Heart right ventricle (tissue), 16 donors: ENCODE results near the gene CCL18. TPM values are rescaled to one million over a fixed set of nuclear protein-coding genes. Genes with fewer than 3 reads are reported as not detected.
A peak's percentile ranks its signal among the peaks of the same experiment; 100 is the strongest.

Source experiments
- ATAC-seq, 8 donors: fragments of 200-7000 bp; cut with Tn5 transposase; one replicate each; pipeline ENCODE4 v1.9.1; 2020; ENCODE audit warnings: mild to moderate bottlenecking in 8 of 8, moderate library complexity in 8 of 8, moderate number of reproducible peaks in 1 of 8
- DNase-seq, 2 donors: peaks; one replicate each; pipeline ENCODE4 v3.0.0-alpha.2; 2020
- H3K27ac ChIP-seq, 10 donors: fragments of 200-600 bp; sonication (generic) in 2 of 10; one replicate each; pipeline versions ENCODE4 v1.5.0 to v1.8.0; 2020 to 2022; ENCODE audit warnings: mild to moderate bottlenecking in 3 of 10
- H3K27me3 ChIP-seq, 7 donors: fragments of 200-600 bp; one replicate each; pipeline ENCODE4 v1.8.0; 2021 to 2022; ENCODE audit warnings: mild to moderate bottlenecking in 2 of 7
- H3K36me3 ChIP-seq, 9 donors: fragments of 200-600 bp; sonication (generic) in 1 of 9; one replicate each; pipeline versions ENCODE4 v1.5.0 to v1.8.0; 2020 to 2022; ENCODE audit warnings: mild to moderate bottlenecking in 2 of 9
- H3K4me1 ChIP-seq, 9 donors: fragments of 200-600 bp; sonication (generic) in 1 of 9; one replicate each; pipeline versions ENCODE4 v1.5.0 to v1.8.0; 2020 to 2022; ENCODE audit warnings: mild to moderate bottlenecking in 4 of 9
- H3K4me3 ChIP-seq, 10 donors: fragments of 200-600 bp; sonication (generic) in 2 of 10; one replicate each; pipeline versions ENCODE4 v1.5.0 to v1.8.0; 2020 to 2022; ENCODE audit warnings: mild to moderate bottlenecking in 7 of 10, moderate library complexity in 2 of 10
- H3K9me3 ChIP-seq, 11 donors: fragments of 200-600 bp in 10 of 11; sonication (generic) in 2 of 11; one replicate each; pipeline versions ENCODE4 v1.5.0 to v1.8.0; 2013 to 2022; ENCODE audit warnings: mild to moderate bottlenecking in 2 of 11, control low read depth in 1 of 11, moderate library complexity in 1 of 11
- WGBS, 2 donors: extraction: QIAGEN DNeasy Blood & Tissue Kit; methylation state at CpG; one replicate each; pipeline ENCODE4 v1.1.7; 2013; ENCODE audit warnings: inconsistent platforms in 1 of 2; 5-methylcytosine and 5-hydroxymethylcytosine counted together
- intact Hi-C, 10 donors: fragments of 100-400 bp; cut with DNase I; formaldehyde crosslinking; loops; one replicate each; pipeline versions ENCODE4 v1.11.1 to v1.14.2; 2022
- polyA plus RNA-seq, 2 donors: library from polyadenylated mRNA; stranded (reverse); fragments of 200-250 nt; gene quantifications; one replicate each; pipeline ENCODE4 v1.2.3, GENCODE V29; 2013
- total RNA-seq, 10 donors: library from RNA; stranded (reverse); fragmentation: NEBNext Ultra II Directional in 3 of 10; extraction: Animal tissue kit (Norgen Biotek cat#: 25700) in 3 of 10; gene quantifications; one replicate each; pipeline versions ENCODE4 v1.2.1 to v1.2.4, GENCODE V29; 2021 to 2023
- TF ChIP-seq, protein P1 (sequence below), 9 donors: fragments of 200-600 bp; sonication (generic) in 2 of 9; IDR thresholded peaks; one replicate each; pipeline versions ENCODE4 v1.5.0 to v1.8.0; 2021 to 2022; ENCODE audit warnings: antibody characterized with exemption in 9 of 9, mild to moderate bottlenecking in 5 of 9, moderate library complexity in 1 of 9
- donor health status: Arrhythmogenic right ventricular cardiomyopathy.
- donor health status: ischemic (EF 13 %, LVEDD 7.1; RV severe dilation, severe dysfunction).
- donor health status: healthy with polysubstance abuse.
- donor health status: DM: no; HTN: yes; CAD: no.
- donor health status: DM: no; HTN: no; CAD: no.
- donor health status: ischemic (EF 25% LVEDD 6.9; RV normal size, moderate dysfunction).
- donor health status: ischemic (EF 25% LVEDD 5.7; RV mildly dilated, moderate dysfunction).
- donor health status: healthy.
- donor health status: DM: yes; HTN: yes; CAD: no.
- donor health status: Ischemic cardiomyopathy.
- donor health status: ischemic (EF 35%, LVEDD 5.7; RV mildly dilated, moderate dysfunction).
- donor health status: nonischemic (EF 11% LVEDD 7.7; RV severe dilation, severe dysfunction).
- donor health status: DM: yes; HTN: yes; CAD: no.
- donor health status: PGD.
- donor health status: ischemic (EF 29% LVEDD 5.4; RV normal size, mild dysfunction).
- donor health status: nonischemic (EF 23%, LVEDD 6.1; RV moderate dilation, normal function).

The CCL18 gene
- total and polyA plus RNA-seq, 12 donors: 0.83 to 21.0 (median 1.7) TPM; not detected in 1

GRCh38 chr17:36017799-36018198, 46.3 kb upstream of the CCL18 start, which contains the start of gene CCL23:
CCL23 (minus strand) TSS chr17:36017972; CDS start chr17:36017897, 75 bp downstream.
- ATAC-seq (peak in 2 of 8 donors; percentile 46 to 47), DNase-seq (no peak)
- Histone ChIP-seq H3K27ac (peak within 1 kb of the TSS in 1 of 10 donors; percentile 72), H3K36me3 (no peaks in the 10 kb centered on the region), H3K4me1 (peaks cover 0 to 15% (median 0%) of the 10 kb centered on the region in 9 donors), H3K9me3 (peaks cover 0 to 4% (median 0%) of the 10 kb centered on the region in 11 donors), H3K27me3 (peaks cover 0 to 3% (median 0%) of the 10 kb centered on the region in 7 donors), H3K4me3 (peak within 1 kb of the TSS in 1 of 10 donors; percentile 12)
- intact Hi-C loops: no loop called here
- TF ChIP-seq, protein P1, sequence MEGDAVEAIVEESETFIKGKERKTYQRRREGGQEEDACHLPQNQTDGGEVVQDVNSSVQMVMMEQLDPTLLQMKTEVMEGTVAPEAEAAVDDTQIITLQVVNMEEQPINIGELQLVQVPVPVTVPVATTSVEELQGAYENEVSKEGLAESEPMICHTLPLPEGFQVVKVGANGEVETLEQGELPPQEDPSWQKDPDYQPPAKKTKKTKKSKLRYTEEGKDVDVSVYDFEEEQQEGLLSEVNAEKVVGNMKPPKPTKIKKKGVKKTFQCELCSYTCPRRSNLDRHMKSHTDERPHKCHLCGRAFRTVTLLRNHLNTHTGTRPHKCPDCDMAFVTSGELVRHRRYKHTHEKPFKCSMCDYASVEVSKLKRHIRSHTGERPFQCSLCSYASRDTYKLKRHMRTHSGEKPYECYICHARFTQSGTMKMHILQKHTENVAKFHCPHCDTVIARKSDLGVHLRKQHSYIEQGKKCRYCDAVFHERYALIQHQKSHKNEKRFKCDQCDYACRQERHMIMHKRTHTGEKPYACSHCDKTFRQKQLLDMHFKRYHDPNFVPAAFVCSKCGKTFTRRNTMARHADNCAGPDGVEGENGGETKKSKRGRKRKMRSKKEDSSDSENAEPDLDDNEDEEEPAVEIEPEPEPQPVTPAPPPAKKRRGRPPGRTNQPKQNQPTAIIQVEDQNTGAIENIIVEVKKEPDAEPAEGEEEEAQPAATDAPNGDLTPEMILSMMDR (IDR thresholded peaks at IDR 0.05): no peak
- WGBS, 2 donors: 39 to 42% methylated on average over 6 of the region's 6 CpGs

DNA sequence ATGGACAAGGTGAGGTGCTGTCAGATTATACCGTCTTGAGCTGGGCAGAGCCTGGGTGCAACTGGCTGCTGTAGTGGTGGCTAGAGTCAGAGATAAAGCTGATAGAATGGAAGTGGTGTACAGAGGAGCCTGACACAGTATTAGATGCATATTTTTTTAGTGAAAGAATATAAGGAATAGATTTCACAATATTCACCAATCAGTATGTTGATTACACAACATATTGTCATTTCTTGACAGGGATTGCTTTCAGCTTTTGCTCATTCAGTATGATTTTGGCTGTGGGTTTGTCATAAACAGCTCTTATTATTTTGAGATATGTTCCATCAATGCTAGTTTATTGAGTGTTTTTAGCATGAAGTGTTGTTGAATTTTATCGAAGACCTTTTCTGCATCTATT, 44.6 kb upstream of the CCL18 start:
- Histone ChIP-seq H3K27ac (no peak overlapping the region), H3K4me1 (peaks cover 0 to 15% (median 0%) of the 10 kb centered on the region in 9 donors), H3K9me3 (peaks cover 0 to 9% (median 0%) of the 10 kb centered on the region in 11 donors), H3K27me3 (peaks cover 0 to 9% (median 0%) of the 10 kb centered on the region in 7 donors), H3K4me3 (no peak overlapping the region), H3K36me3 (no peaks in the 10 kb centered on the region)
- intact Hi-C loops: no loop called here
- TF ChIP-seq, protein P1 (IDR thresholded peaks at IDR 0.05): no peak
- DNase-seq (no peak), ATAC-seq (no peak)
- WGBS, 2 donors: 81 to 89% methylated on average over 2 of the region's 2 CpGs

DNA sequence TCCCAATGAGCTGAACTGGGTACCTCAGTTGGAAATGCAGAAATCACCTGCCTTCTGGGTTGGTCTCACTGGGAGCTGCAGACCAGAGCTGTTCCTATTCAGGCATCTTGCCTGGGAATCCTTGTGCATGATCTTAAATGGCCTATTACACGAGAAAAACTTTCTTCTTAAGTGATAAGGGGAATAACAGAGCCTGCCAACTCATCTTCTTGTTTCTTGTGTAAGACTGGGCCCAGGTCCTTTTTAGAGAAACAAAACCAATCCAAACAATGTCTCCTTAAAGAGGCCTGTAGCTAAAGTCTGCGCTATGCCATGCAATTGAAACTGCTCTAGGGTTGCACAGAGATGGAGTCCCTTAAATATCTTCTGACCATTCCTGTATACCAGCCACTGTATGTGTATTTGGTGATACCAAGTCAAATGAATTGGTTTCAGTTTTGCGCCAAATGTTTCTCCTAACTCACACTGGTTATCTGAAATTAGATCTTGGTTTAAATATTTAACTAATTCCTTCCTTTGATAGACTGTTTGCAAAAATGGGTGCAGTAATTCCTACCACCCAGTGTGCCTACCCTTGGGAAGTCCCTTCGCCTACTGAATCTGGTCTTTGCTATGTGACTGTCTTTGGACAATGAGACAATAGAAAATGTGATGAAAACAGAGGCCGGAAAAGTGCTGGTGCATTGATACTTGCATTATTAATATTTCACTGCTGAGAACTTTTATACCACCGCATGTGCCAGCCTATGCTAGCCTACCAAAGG, 39.8 kb upstream of the CCL18 start:
- peaks cover 0 to 9% (median 0%) of the 10 kb centered on the region in 11 donors for H3K9me3 ChIP-seq
- no peak overlapping the region for H3K27ac ChIP-seq
- 85 to 86% methylated on average over 6 of the region's 6 CpGs for WGBS, 2 donors
- intact Hi-C loops: no loop called here
- no peak for ATAC-seq
- H3K27me3 ChIP-seq: peaks cover 0 to 15% (median 3%) of the 10 kb centered on the region in 7 donors
- H3K4me3 ChIP-seq: no peak overlapping the region
- no peaks in the 10 kb centered on the region for H3K36me3 ChIP-seq
- no peaks in the 10 kb centered on the region for H3K4me1 ChIP-seq
- DNase-seq: no peak
- TF ChIP-seq, protein P1 (IDR thresholded peaks at IDR 0.05): no peak

DNA sequence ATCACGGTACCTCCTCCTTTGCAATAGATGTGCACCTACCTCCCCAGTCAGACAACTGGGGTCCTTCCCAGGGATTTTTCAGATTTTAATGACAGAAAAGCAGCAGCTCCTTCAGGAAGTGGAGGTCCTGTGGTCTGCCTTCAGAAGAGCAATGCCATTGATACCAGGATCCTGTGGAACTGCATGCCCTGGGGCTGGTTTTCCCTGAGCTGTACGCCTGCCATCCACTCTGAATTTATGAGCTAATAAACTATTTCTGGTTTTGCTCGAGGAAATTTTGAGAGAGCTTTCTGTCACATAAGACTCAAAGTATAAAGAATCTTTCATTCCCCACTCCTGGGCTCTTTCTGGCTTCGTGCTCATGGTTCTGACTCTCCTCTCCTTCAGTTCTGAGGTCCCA, 36.3 kb upstream of the CCL18 start:
- Histone ChIP-seq H3K4me1 (no peaks in the 10 kb centered on the region), H3K36me3 (no peaks in the 10 kb centered on the region), H3K27ac (no peak overlapping the region), H3K9me3 (peaks cover 0 to 5% (median 0%) of the 10 kb centered on the region in 11 donors), H3K4me3 (no peak overlapping the region), H3K27me3 (peaks cover 0 to 14% (median 0%) of the 10 kb centered on the region in 7 donors)
- ATAC-seq: no peak
- 67 to 73% methylated on average over 4 of the region's 4 CpGs for WGBS, 2 donors
- intact Hi-C loops: no loop called here
- TF ChIP-seq, protein P1 (IDR thresholded peaks at IDR 0.05): no peak
- DNase-seq: no peak
